HCT116 (cell line): ENCODE measurements around the gene DOCK11.

Experiments used
- CEBPB ChIP-seq: IDR thresholded peaks from 2 replicates; pipeline ENCODE4 v1.6.1; 2012; ENCODE audit warnings: low read depth
- EGR1 ChIP-seq: IDR thresholded peaks from 2 replicates; pipeline ENCODE4 v1.6.1; 2012; ENCODE audit warnings: low read depth
- ELF1 ChIP-seq: IDR thresholded peaks from 2 replicates; pipeline ENCODE4 v1.6.1; 2012; ENCODE audit warnings: low read depth, borderline replicate concordance
- EZH2phosphoT487 ChIP-seq: fragments of 200-600 bp; IDR thresholded peaks from 2 replicates; pipeline ENCODE4 v1.6.1; 2018; ENCODE audit warnings: antibody characterized with exemption, borderline replicate concordance
- JUND ChIP-seq: IDR thresholded peaks from 2 replicates; pipeline ENCODE4 v1.6.1; 2012
- POLR2A ChIP-seq: IDR thresholded peaks from 2 replicates; pipeline ENCODE4 v1.7.0; 2011; ENCODE audit warnings: borderline replicate concordance; ENCODE audit not compliant: insufficient read depth, insufficient read length; ENCODE audit errors: extremely low read depth
- POLR2AphosphoS5 ChIP-seq: IDR thresholded peaks from 2 replicates; pipeline ENCODE4 v1.6.1; 2011; ENCODE audit warnings: mild to moderate bottlenecking, low read depth, low read length, moderate library complexity
- YY1 ChIP-seq: IDR thresholded peaks from 2 replicates; pipeline ENCODE4 v1.6.1; 2011; ENCODE audit warnings: low read length, low read depth, moderate library complexity, mild to moderate bottlenecking; ENCODE audit not compliant: insufficient replicate concordance; ENCODE audit errors: extremely low read depth
- ZFX ChIP-seq: fragments of 450-650 bp; IDR thresholded peaks from 2 replicates; pipeline ENCODE4 v1.6.1; 2017
- TF ChIP-seq, protein P1 (sequence below), 3 experiments: fragments of 200-600 bp in 1 of 3; sonication (generic) in 1 of 3; IDR thresholded peaks in 2 of 3; conservative IDR thresholded peaks in 1 of 3; 2 replicates each; pipeline ENCODE4 v1.5.1; 2012 to 2017; ENCODE audit warnings: low read depth in 2 of 3, low read length in 2 of 3, antibody characterized with exemption in 1 of 3, borderline replicate concordance in 1 of 3, control low read depth in 1 of 3, mild to moderate bottlenecking in 1 of 3, mixed read lengths in 1 of 3, mixed run types in 1 of 3, moderate library complexity in 1 of 3; ENCODE audit not compliant: insufficient read depth in 1 of 3
- TF ChIP-seq, protein P2 (sequence below): IDR thresholded peaks from 2 replicates; pipeline ENCODE4 v1.6.1; 2012
- TF ChIP-seq, protein P3 (sequence below): IDR thresholded peaks from 2 replicates; pipeline ENCODE4 v1.6.1; 2012; ENCODE audit warnings: low read depth
- TF ChIP-seq, protein P4 (sequence below): IDR thresholded peaks from 2 replicates; pipeline ENCODE4 v1.6.1; 2012

DNA sequence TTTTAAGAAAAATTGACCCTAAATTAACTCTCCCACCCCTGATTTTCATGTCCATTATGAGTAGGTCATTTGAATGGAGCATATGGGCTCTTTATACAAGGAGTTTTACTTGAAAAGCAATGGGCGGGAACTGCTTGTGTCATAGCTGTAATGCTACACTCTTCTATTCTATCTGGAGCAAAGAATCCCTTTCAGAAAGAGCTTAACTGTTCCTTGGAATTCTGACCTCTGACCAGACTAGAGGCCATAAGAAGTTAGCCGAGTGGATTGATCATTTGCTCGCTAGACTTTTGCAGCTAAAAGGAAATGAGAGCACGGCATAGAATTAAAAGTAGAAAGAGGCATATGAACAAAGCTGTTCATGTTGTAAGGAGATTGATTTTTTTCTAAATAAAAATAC is 79.1 kb downstream of the DOCK11 start:
- TF ChIP-seq EZH2phosphoT487 (no peak), POLR2AphosphoS5 (no peak), YY1 (no peak), POLR2A (no peak), ELF1 (no peak), ZFX (no peak), EGR1 (no peak), JUND (no peak), CEBPB (no peak)
- TF ChIP-seq, protein P1, sequence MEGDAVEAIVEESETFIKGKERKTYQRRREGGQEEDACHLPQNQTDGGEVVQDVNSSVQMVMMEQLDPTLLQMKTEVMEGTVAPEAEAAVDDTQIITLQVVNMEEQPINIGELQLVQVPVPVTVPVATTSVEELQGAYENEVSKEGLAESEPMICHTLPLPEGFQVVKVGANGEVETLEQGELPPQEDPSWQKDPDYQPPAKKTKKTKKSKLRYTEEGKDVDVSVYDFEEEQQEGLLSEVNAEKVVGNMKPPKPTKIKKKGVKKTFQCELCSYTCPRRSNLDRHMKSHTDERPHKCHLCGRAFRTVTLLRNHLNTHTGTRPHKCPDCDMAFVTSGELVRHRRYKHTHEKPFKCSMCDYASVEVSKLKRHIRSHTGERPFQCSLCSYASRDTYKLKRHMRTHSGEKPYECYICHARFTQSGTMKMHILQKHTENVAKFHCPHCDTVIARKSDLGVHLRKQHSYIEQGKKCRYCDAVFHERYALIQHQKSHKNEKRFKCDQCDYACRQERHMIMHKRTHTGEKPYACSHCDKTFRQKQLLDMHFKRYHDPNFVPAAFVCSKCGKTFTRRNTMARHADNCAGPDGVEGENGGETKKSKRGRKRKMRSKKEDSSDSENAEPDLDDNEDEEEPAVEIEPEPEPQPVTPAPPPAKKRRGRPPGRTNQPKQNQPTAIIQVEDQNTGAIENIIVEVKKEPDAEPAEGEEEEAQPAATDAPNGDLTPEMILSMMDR (IDR thresholded peaks at IDR 0.05 in 2 of 3, conservative IDR thresholded peaks at IDR 0.05 in 1 of 3; ENCODE audit: borderline replicate concordance in 1 of 3, insufficient read depth in 1 of 3, low read depth in 2 of 3, low read length in 2 of 3): no peak
- TF ChIP-seq, protein P2, sequence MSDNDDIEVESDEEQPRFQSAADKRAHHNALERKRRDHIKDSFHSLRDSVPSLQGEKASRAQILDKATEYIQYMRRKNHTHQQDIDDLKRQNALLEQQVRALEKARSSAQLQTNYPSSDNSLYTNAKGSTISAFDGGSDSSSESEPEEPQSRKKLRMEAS: no peak
- TF ChIP-seq, protein P3, sequence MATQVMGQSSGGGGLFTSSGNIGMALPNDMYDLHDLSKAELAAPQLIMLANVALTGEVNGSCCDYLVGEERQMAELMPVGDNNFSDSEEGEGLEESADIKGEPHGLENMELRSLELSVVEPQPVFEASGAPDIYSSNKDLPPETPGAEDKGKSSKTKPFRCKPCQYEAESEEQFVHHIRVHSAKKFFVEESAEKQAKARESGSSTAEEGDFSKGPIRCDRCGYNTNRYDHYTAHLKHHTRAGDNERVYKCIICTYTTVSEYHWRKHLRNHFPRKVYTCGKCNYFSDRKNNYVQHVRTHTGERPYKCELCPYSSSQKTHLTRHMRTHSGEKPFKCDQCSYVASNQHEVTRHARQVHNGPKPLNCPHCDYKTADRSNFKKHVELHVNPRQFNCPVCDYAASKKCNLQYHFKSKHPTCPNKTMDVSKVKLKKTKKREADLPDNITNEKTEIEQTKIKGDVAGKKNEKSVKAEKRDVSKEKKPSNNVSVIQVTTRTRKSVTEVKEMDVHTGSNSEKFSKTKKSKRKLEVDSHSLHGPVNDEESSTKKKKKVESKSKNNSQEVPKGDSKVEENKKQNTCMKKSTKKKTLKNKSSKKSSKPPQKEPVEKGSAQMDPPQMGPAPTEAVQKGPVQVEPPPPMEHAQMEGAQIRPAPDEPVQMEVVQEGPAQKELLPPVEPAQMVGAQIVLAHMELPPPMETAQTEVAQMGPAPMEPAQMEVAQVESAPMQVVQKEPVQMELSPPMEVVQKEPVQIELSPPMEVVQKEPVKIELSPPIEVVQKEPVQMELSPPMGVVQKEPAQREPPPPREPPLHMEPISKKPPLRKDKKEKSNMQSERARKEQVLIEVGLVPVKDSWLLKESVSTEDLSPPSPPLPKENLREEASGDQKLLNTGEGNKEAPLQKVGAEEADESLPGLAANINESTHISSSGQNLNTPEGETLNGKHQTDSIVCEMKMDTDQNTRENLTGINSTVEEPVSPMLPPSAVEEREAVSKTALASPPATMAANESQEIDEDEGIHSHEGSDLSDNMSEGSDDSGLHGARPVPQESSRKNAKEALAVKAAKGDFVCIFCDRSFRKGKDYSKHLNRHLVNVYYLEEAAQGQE: no peak
- TF ChIP-seq, protein P4, sequence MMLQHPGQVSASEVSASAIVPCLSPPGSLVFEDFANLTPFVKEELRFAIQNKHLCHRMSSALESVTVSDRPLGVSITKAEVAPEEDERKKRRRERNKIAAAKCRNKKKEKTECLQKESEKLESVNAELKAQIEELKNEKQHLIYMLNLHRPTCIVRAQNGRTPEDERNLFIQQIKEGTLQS: no peak
